ACC112 (cell line): ENCODE data around the gene EXD3.

ENCODE experiments used
- H2AFZ ChIP-seq: fragments of 200-600 bp; sonication (generic); one replicate; pipeline ENCODE4 v1.6.0; 2017; ENCODE audit warnings: antibody characterized with exemption, low read length; ENCODE audit not compliant: unreplicated experiment
- H3K27ac ChIP-seq: fragments of 200-600 bp; sonication (generic); 2 replicates; pipeline ENCODE4 v1.5.1; 2014; ENCODE audit warnings: low read depth, mild to moderate bottlenecking, antibody characterized with exemption, low read length, moderate library complexity
- H3K27me3 ChIP-seq: fragments of 200-600 bp; sonication (generic); 2 replicates; pipeline ENCODE4 v1.6.1; 2014; ENCODE audit warnings: mild to moderate bottlenecking, antibody characterized with exemption, low read length, moderate library complexity, mixed read lengths; ENCODE audit not compliant: insufficient read depth
- H3K36me3 ChIP-seq: fragments of 200-600 bp; sonication (generic); 2 replicates; pipeline ENCODE4 v1.6.1; 2016; ENCODE audit warnings: mild to moderate bottlenecking, antibody characterized with exemption, low read length, moderate library complexity, mixed read lengths; ENCODE audit not compliant: insufficient read depth
- H3K4me1 ChIP-seq: fragments of 200-600 bp; sonication (generic); one replicate; pipeline ENCODE4 v1.6.1; 2016; ENCODE audit warnings: low read length, mixed read lengths; ENCODE audit not compliant: insufficient read depth, unreplicated experiment, control insufficient read depth
- H3K4me3 ChIP-seq: fragments of 200-600 bp; sonication (generic); 2 replicates; pipeline ENCODE4 v1.5.1; 2014; ENCODE audit warnings: mild to moderate bottlenecking, low read depth, low read length
- H3K79me2 ChIP-seq: fragments of 200-600 bp; sonication (generic); one replicate; pipeline ENCODE4 v1.6.0; 2016; ENCODE audit warnings: low read length; ENCODE audit not compliant: control insufficient read depth, unreplicated experiment, insufficient read depth

The EXD3 gene

GRCh38 chr9:137272241-137273094 is 150.5 kb downstream of the EXD3 start:
- H3K27me3 ChIP-seq: no peaks in the 10 kb centered on the region
- no peak overlapping the region for H3K4me3 ChIP-seq
- H3K79me2 ChIP-seq: peaks cover 5% of the 10 kb centered on the region
- H3K36me3 ChIP-seq: peaks cover 13% of the 10 kb centered on the region; the same call in 1 of the 2 replicates
- peaks cover 36% of the 10 kb centered on the region for H3K4me1 ChIP-seq
- H3K27ac ChIP-seq: no peak overlapping the region
- no peak overlapping the region for H2AFZ ChIP-seq

- Histone ChIP-seq H3K79me2 (peaks cover 5% of the 10 kb centered on the region), H3K4me3 (no peak overlapping the region), H3K27ac (no peak overlapping the region), H3K27me3 (no peaks in the 10 kb centered on the region), H3K36me3 (peaks cover 13% of the 10 kb centered on the region; the same call in 1 of the 2 replicates), H3K4me1 (peaks cover 29% of the 10 kb centered on the region), H2AFZ (no peak overlapping the region)
These were observed 151.3 kb downstream of the EXD3 start for GRCh38 chr9:137271696-137272076.

- Histone ChIP-seq H3K36me3 (peaks cover 13% of the 10 kb centered on the region; the same call in 1 of the 2 replicates), H3K27ac (no peak overlapping the region), H3K27me3 (no peaks in the 10 kb centered on the region), H3K79me2 (peaks cover 5% of the 10 kb centered on the region), H2AFZ (no peak overlapping the region), H3K4me1 (peaks cover 23% of the 10 kb centered on the region), H3K4me3 (no peak overlapping the region)
These were observed 151.8 kb downstream of the EXD3 start for GRCh38 chr9:137270929-137271695.

GRCh38 chr9:137269231-137269772 is 153.7 kb downstream of the EXD3 start:
- no peaks in the 10 kb centered on the region for H3K27me3 ChIP-seq
- H3K27ac ChIP-seq: no peak overlapping the region
- H2AFZ ChIP-seq: no peak overlapping the region
- peaks cover 17% of the 10 kb centered on the region; the same call in 1 of the 2 replicates for H3K36me3 ChIP-seq
- H3K79me2 ChIP-seq: peaks cover 5% of the 10 kb centered on the region
- no peak overlapping the region for H3K4me3 ChIP-seq
- H3K4me1 ChIP-seq: peaks cover 15% of the 10 kb centered on the region

GRCh38 chr9:137268538-137269201 is 154.3 kb downstream of the EXD3 start:
- Histone ChIP-seq H3K36me3 (peaks cover 19% of the 10 kb centered on the region; the same call in 1 of the 2 replicates), H3K4me3 (no peak overlapping the region), H3K27me3 (no peaks in the 10 kb centered on the region), H2AFZ (no peak overlapping the region), H3K27ac (peak overlapping the region; percentile 47), H3K79me2 (peaks cover 5% of the 10 kb centered on the region), H3K4me1 (peaks cover 15% of the 10 kb centered on the region)

GRCh38 chr9:137267933-137268355 is 155.0 kb downstream of the EXD3 start:
- no peak overlapping the region for H3K4me3 ChIP-seq
- H2AFZ ChIP-seq: no peak overlapping the region
- H3K27ac ChIP-seq: peak overlapping the region; percentile 47; the same call in 1 of the 2 replicates
- H3K4me1 ChIP-seq: peaks cover 15% of the 10 kb centered on the region
- peaks cover 17% of the 10 kb centered on the region; the same call in 1 of the 2 replicates for H3K36me3 ChIP-seq
- H3K79me2 ChIP-seq: peaks cover 5% of the 10 kb centered on the region
- H3K27me3 ChIP-seq: no peaks in the 10 kb centered on the region

GRCh38 chr9:137266585-137267453 is 156.1 kb downstream of the EXD3 start:
- Histone ChIP-seq H3K27ac (no peak overlapping the region), H3K79me2 (peaks cover 5% of the 10 kb centered on the region), H3K27me3 (no peaks in the 10 kb centered on the region), H3K4me3 (no peak overlapping the region), H3K4me1 (peaks cover 15% of the 10 kb centered on the region), H3K36me3 (peaks cover 17% of the 10 kb centered on the region; the same call in 1 of the 2 replicates), H2AFZ (no peak overlapping the region)

GRCh38 chr9:137266162-137266527 is 156.8 kb downstream of the EXD3 start:
- Histone ChIP-seq H3K4me1 (peaks cover 15% of the 10 kb centered on the region), H3K79me2 (peaks cover 5% of the 10 kb centered on the region), H3K27ac (no peak overlapping the region), H2AFZ (no peak overlapping the region), H3K36me3 (peaks cover 17% of the 10 kb centered on the region; the same call in 1 of the 2 replicates), H3K4me3 (no peak overlapping the region), H3K27me3 (no peaks in the 10 kb centered on the region)

- peaks cover 17% of the 10 kb centered on the region; the same call in 1 of the 2 replicates for H3K36me3 ChIP-seq
- no peaks in the 10 kb centered on the region for H3K27me3 ChIP-seq
- H2AFZ ChIP-seq: no peak overlapping the region
- no peak overlapping the region for H3K27ac ChIP-seq
- no peak overlapping the region for H3K4me3 ChIP-seq
- peaks cover 15% of the 10 kb centered on the region for H3K4me1 ChIP-seq
- peaks cover 5% of the 10 kb centered on the region for H3K79me2 ChIP-seq
These were observed 157.3 kb downstream of the EXD3 start for GRCh38 chr9:137265496-137266161.
